ENCODE data around the gene MAP3K1.

MAP3K1 gene

GRCh38 chr5:56910210-56910965, 95.0 kb downstream of the MAP3K1 start:
- DNase-seq, result peak; percentile 11

- DNase-seq, result no peak
Observed at GRCh38 chr5:56913766-56914165, 98.4 kb downstream of the MAP3K1 start.

GRCh38 chr5:56914678-56915077, 99.3 kb downstream of the MAP3K1 start:
- DNase-seq, result no peak

- no peak for DNase-seq
Observed at GRCh38 chr5:56917534-56917933, 102.2 kb downstream of the MAP3K1 start.

GRCh38 chr5:56918054-56918453, 102.7 kb downstream of the MAP3K1 start:
- DNase-seq, result no peak

GRCh38 chr5:56919942-56920662, 104.8 kb downstream of the MAP3K1 start:
- no peak for DNase-seq

- no peak for DNase-seq
Observed at GRCh38 chr5:56922922-56923321, 107.6 kb downstream of the MAP3K1 start.

GRCh38 chr5:56934325-56934724, 119.0 kb downstream of the MAP3K1 start:
- no peak for DNase-seq

- no peak for DNase-seq
Observed at GRCh38 chr5:56938858-56939257, 123.5 kb downstream of the MAP3K1 start.

- DNase-seq, result no peak
Observed at GRCh38 chr5:56941981-56942380, 126.6 kb downstream of the MAP3K1 start.

Measured in T-helper 9 cell (primary cell).